GM18502 (cell line): ENCODE measurements around the gene KIF5B.
"Not testable (repeated sequence)": the region's sequence is repeated elsewhere in the genome, so short reads cannot be mapped to it uniquely, and the experiment has no call there.

Experiments
- ATAC-seq: cut with Tn5 transposase; IDR thresholded peaks from one replicate; pipeline ENCODE4 v1.9.1; 2021; ENCODE audit warnings: mild to moderate bottlenecking; ENCODE audit not compliant: unreplicated experiment, poor library complexity

Gene KIF5B

DNA sequence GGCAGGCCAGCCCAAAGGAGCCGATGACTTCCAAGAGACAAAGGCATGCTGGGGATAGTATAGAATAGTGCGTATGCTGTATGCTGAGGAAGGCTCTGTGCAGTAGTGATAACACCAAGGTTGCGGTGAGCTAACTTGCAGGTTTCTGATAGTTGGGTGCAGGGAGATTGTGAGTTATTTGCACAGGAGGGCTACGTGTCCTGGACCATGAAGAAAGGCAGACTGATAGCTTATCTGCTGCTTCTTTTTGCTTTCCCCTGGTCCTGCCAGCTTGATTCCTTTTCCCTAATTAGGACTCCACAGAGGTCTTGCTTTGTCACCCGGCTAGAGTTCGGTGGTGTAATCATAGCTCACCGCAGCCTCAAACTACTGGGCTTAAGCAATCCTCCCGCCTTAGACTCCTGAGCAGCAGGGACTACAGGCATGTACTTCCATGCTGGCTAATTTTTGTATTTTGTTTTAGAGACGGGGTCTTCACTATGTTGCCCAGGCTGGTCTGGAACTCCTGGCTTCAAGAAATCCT is 83.6 kb downstream of the KIF5B start:
- ATAC-seq = no peak

DNA sequence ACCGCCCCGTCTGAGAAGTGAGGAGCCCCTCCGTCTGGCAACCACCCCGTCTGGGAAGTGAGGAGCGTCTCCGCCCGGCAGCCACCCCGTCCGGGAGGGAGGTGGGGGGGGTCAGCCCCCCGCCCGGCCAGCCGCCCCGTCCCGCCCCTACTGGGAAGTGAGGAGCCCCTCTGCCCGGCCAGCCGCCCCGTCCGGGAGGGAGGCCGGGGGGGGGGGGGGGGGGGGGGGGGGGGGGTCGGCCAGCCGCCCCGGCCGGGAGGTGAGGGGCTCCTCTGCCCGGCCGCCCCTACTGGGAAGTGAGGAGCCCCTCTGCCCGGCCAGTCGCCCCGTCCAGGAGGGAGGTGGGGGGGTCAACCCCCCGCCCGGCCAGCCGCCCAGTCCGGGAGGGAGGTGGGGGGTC is 86.4 kb downstream of the KIF5B start:
- not testable (repeated sequence) for ATAC-seq

DNA sequence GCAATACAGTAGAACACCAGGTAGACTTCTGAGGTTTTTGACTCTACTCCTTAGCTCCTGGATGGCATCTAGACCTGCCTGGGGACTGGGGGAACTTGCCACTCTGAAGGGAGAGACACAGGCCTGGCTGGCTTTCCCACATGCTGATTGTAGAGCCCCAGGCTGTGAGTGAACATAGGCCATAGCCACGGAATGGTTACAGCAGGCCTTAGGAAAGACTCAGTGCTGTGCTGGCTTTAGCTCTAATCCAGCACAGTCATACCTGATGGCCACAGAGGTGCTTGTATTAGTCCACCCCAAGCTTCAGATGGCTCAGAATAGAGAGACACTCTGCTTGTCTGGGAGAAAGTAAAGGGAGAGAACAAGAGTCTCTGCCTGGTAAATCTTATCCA is 92.6 kb downstream of the KIF5B start:
- ATAC-seq = no peak

DNA sequence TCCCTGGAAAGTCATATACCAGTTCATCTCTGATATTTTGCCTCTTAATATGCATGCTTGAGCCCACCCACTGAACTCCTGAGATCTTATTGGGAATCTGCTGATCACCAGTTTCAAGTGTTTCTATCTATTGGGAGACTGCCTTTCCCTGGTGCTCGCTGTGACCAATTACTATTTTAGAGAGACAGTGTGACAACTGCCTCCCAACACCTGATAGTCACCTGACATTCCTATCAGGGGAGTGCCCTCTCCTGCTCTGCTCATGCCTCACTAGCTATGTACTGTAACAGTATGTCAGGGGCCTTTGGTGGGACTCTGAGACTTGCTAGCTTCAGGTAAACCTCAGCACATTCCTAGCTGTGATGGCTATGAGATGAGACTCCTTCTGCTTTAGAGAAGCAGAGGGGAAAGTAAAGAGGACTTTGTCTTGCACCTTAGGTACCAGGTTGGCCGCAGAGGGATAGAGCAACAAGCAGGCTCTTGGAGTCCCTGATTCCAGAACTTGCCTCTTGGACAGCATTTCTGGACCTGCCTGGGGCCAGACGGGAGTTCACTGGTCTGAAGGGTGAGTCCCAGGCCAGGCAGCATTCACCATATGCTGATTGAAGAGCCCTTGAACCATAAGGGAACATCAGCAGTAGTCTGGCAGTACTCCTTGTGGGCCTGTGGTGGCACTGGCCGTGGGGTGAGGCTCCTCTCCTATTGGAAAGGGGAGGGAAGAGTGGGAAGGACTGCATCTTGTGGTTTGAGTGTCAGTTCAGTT is 93.2 kb downstream of the KIF5B start:
- no peak for ATAC-seq

DNA sequence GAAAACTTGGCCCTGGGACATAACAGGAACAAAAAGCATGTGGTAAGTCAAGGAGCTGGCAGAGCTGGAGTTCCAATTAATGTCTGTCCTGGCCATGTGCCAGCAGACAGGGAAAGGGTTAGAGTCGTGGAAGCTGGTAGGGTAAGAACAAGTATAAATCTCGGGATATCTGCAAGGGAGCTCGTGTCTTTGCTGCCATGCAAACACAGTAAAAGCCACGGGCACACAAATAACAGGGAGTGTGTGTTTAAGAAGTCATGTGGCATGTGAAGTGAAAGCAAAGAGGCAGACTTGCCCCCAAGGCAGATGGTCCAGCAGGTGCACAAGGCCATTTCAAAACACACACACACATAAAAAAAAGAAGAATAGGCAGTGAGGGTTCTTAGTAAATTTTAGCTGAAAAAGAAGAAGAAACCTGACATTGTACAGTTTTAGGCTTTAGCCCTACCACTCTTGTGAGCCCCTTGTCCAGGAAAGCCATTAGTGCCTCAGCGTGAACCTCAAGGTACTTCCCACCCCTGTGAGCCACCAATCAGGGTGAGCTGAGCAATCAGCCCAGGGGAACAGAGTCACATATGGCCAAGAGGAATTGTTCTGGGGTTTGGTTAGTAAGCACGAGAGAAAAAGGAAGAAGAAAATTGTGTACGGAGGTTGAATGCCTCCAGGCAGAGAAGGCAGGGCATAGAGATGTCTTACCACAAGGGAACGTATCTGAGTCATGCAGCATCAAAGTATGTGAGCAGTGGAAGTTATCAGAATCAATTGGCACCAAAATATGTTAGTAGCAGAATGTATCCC is 94.7 kb downstream of the KIF5B start:
- ATAC-seq = peak; percentile 73

DNA sequence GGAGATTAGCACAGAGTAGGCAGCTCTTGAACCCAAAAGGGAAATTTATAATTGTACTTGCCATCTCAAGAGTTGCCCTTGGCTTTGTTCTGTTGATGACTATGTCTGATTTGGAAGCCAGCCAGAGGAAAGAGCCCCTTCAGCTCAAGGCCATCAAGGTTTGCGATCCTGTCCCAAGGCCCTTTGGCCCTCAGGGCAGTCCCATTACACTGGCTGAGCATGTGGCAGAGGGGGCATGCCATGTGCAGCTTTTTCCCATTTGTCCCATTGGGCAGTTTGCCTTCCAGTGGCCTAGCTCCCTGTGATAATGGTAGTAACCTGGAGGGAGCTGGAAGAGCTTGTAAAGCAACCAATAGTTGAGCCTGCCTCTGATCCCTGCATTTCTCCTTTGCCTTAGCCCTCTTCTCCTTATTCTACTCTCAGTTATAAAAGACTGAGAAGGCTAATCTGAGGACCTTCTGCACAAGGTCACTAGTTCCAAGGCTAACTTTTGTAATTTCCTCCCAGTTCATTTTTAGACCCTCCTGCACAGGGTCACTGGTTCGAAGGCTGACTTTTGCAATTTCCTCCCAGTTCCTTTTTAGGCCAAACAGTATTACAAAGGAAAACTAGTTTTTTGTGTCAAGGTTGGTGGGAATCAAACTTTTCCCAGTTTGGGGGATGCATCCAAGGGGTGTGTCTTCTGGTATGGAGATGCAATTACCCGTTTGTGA is 96.6 kb downstream of the KIF5B start:
- no peak for ATAC-seq
